ELR (cell line): Measurements from ENCODE around the gene SNED1.

ENCODE experiments used
- DNase-seq: peaks from one replicate; pipeline ENCODE4 v3.0.0-alpha.2; 2015; ENCODE audit warnings: low read depth

SNED1 gene

GRCh38 chr2:241030333-241030680, 31.9 kb downstream of the SNED1 start:
- DNase-seq, result no peak

GRCh38 chr2:241030883-241031282, 32.5 kb downstream of the SNED1 start:
- DNase-seq, result no peak

DNA sequence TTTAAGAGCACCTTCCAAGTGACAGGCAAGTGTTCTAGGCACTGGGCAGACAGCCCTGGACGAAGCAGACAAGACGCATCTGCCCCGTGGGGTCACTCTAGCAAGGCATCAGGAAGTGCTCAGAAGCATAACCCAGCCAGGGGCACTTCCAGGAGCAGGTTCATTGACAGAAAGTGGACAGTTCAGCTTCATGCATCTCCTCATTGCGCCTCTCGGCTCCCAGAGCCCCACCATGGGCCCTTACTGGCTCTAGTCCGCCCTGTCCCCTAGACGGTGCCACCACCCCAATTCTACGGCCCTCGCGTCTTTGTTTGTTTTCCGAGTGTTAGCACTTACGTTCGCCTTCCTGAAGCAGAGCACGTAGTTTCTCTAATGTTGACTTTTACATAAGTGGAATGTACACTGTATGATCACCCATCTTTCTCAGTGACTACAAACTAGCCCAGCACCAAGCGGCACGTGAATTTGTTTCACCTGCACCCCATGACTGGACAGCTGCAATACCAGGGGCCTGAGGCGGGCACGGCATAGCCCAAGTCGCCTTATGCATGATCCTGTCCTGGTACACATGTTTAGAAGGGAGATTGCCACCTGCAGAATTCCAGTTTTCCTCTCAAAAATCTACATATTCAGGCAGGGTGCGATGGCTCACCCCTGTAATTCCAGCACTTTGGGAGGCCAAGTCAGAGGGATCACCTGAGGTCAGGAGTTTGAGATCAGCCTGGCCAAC, 33.2 kb downstream of the SNED1 start:
- no peak for DNase-seq

DNA sequence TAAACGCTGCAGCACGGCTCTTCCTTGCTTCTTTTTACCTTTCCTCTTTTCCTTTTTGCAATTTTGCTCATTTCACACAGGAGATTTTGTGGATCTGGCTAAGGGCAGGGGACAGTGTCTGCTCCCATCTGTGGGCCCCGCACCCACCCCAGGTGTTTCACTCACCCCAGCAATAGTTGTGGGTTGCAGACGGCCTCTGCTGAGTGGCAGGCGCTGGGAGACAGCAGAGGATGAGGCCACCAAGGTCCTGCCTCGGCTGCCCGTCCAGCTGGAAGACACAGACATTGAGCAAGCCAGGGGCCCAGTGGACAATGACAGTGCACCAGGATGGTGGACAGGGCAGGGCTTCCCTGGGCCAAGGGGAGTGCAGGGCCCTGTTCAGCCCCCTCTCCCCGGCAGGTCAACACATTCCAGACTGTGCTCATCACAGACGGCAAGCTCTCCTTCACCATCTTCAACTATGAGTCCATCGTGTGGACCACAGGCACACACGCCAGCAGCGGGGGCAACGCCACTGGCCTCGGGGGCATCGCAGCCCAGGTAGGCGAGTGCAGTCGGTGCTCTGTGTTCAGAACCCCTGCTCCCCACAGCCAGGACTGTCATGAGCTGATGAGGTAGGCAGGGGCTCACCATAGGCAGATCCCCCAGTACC, 35.0 kb downstream of the SNED1 start:
- DNase-seq, result no peak

DNA sequence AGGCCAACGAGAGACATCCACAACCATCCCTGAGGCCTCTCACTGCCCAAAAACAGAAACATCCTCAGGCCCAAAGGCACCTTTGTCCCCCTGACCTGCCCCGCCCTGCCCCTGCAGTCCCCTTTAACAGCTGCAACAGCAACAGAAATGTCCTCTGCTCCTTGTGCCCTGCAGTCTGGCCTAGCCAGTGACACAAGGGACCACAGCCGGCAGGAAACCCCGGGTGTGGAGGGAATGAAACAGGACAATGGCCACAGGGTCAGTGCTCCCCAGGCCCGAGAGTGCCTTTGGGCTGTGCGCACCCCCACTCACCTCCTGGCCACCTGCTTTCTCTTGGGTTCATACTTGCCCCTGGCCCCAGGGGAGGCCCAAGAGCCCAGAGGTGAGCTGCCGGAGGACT, 35.6 kb downstream of the SNED1 start:
- no peak for DNase-seq

DNA sequence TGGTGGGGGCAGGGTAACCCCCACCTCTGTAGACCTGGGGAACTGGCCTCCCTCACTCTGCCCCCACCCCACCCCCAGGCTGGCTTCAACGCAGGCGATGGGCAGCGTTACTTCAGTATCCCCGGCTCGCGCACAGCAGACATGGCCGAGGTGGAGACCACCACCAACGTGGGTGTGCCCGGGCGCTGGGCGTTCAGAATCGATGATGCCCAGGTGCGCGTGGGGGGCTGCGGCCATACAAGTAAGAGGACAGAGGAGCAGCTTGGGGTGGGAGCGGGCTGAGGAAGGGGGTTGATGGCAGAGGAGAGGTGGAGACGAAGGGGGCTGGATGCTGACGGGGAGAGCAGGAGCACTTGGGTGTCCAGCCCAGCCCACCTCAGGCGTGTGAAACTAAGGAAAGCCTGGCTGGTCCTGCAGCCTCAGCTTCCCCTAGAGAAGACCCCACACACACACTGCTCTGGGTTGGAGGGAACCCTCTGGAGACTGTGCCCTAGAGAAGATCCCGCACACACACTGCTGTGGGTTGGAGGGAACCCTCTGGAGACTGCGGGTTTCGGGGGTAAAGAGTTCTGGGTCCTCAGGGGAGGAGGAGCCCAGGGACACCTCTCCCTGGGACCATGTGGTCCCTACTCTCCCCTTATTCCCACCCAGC, 36.2 kb downstream of the SNED1 start:
- DNase-seq, result no peak

- DNase-seq, result no peak
Observed at GRCh38 chr2:241035142-241035817, 36.9 kb downstream of the SNED1 start.

- no peak for DNase-seq
Observed at GRCh38 chr2:241035818-241036396, 37.5 kb downstream of the SNED1 start.

- peak; percentile 14 for DNase-seq
Observed at GRCh38 chr2:241036397-241036963, 38.1 kb downstream of the SNED1 start.

DNA sequence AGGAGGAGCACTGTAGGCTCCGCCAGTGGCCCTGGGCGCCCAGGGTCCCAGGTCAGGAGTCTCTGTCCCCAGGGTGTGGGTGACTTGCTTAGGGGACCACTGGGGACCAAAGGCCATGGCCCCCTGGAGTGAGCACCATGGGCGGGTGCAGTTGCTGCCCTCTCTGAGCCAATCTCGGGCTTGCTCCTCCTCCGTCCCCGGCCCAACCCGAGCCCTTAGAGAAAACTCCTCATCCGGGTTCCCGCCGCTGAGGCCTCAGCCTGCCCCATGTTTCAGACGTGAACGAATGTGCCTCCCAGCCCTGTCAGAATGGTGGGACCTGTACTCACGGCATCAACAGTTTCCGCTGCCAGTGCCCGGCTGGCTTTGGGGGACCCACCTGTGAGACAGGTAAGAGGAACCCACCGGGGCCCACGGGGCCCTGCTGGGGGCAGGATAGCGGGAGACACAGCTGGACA, 38.6 kb downstream of the SNED1 start:
- DNase-seq, result no peak

GRCh38 chr2:241037498-241037897, 39.1 kb downstream of the SNED1 start:
- DNase-seq, result no peak

DNA sequence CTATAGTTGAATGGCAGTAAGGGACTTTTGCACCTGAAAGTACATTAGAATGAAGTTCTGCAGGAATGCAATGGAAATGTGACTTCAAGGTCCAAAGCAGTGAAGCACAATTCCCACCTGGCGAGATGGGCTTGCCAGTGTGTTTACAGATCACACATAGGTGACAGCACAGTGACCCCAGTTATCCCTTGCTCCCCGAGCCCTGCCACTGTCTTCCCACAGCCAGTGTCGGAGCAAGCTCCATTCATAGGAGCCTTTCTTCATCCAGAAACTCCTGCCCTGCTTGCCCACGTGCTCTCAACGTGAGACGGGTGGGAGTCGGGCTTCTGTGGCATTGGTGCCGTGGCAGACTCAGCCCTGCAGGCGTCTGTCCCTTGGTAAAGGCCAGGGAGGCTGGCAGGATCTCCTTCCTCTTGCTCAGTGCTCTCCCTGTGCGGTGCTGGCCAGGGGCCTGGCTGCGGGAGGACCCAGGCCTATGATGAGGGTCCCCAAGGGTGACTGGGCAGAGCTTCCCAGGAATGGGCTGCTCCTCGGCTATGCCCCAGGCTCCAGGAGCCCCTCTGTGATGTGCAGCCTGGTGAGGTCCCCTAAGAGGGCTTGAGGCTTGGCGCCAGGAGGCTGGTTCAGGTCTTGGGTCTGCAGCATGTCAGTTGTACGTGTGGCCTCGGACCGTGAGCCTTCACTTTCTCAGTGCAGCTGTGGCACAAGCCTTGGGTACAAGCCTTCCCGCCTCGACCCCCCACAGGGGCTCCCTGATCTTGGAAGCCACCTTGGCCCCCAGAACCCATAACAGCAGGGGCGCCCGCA, 40.2 kb downstream of the SNED1 start:
- DNase-seq, result no peak

DNA sequence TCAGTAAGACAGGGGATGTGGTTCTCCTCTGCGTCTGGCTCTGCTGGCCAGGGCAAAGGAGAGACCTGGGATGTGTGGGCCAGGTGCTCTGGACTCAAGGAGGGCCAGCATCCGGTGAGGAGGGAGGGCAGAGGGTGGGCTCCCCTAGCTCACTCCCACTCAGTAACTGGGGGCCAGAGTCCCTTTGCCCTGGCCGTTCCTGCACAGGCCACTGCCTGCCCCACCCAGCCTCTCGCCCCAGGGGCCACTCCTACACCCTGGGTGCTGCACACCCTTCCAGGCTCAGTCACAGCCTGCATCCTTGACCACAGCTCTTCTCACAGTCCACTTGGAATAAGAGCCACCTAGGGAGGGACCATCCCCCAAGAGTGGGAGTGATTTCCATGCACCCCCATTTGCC, 41.0 kb downstream of the SNED1 start:
- DNase-seq, result no peak

DNA sequence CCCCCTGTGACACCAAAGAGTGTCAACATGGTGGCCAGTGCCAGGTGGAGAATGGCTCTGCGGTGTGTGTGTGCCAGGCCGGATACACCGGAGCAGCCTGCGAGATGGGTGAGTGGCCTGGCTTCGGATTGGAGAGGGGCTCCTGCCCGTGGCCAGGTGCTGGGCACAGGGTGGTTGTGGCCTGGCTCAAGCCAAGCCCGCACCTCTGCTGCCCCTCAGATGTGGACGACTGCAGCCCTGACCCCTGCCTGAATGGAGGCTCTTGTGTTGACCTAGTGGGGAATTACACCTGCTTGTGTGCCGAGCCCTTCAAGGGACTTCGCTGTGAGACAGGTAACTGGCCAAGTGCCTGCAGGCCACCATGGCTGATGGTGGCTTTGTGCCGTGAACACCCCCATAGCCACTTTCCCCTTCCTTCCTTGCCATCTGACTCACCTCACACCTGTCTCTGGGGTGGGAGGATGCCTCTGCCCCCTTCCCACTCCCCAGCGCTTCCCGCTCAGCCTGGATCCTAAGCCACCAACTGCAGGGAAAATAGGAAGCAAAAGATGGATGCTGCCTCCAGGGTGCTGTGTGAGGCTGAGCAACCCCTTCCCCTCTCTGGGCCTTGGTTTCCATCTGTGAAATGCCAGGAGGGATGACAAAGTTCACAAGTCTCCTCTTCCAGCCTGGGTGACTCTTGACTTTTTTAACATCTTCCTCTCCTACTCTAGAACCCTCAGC, 41.8 kb downstream of the SNED1 start:
- DNase-seq, result no peak

GRCh38 chr2:241041589-241042158, 43.3 kb downstream of the SNED1 start:
- DNase-seq, result no peak

DNA sequence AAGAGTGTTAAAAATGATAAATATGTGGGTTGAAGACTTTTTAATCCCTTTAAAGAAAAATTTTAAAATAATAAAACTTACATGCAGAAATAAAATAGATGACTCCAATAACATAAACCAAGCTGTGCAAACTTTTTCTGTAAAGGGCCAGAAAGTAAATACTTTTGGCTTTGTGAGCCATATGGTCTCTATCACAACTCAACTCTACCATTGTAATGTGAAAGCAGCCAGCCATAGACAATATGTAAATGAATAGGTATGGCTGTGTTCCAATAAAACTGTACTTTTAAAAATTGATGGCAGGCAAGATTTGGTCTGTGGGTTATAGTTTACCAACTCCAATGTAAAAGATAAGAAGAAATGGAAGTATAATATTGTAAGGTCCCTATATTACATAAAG, 45.2 kb downstream of the SNED1 start:
- DNase-seq, result no peak

DNA sequence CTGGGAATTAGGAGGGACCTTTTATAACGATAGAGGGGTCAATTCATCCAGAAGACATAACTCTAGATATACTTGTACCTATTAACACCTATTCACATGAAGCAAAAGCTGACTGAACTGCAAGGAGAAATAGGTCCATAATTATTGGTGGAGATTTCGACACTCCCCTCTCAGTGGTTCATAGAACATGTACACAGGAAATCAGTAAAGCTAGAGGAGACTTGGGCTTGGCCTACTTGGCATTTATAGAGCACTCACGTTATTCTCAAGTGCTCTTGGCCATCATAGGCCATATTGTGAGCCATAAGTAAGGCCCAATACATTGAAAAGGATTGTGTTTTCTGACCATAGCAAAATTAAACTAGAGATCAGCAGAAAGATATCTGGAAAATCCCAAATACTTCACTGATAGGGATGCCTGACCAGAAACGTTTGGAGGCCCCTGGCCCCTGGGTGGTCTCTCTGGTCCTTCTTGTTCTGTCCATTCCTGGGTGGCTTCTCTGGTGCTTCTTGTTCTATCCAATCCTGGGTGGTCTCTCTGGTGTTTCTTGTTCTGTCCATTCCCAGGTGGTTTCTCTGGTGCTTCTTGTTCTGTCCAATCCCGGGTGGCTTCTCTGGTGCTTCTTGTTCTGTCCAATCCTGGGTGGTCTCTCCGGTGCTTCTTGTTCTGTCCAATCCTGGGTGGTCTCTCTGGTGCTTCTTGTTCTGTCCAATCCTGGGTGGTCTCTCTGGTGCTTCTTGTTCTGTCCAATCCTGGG, 49.0 kb downstream of the SNED1 start:
- no peak for DNase-seq

- no peak for DNase-seq
Observed at GRCh38 chr2:241048149-241048948, 49.9 kb downstream of the SNED1 start.

DNA sequence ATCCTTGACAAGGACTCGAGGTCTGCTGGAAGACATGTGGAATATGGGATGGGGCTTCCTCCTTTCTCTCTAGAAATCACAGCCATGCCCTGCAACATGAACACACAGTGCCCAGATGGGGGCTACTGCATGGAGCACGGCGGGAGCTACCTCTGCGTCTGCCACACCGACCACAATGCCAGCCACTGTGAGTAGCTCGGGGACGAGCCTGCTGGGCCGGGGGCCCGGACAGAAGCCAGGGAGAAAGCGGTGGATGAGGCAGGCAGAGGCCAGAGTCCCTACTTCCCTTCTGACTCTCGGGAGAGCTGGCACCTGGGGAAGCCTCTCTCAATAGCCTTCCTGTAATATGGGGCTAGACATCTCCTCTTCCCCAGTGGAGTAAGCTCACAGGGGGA, 50.5 kb downstream of the SNED1 start:
- no peak for DNase-seq
